HG02973 (cell line): ENCODE measurements around the gene FHOD3.

Experiments used
- ATAC-seq: cut with Tn5 transposase; IDR thresholded peaks from one replicate; pipeline ENCODE4 v1.9.1; 2021; ENCODE audit warnings: moderate library complexity; ENCODE audit not compliant: unreplicated experiment

FHOD3 gene

GRCh38 chr18:36505665-36506064 lies 208.2 kb downstream of the FHOD3 start:
- ATAC-seq = no peak

DNA sequence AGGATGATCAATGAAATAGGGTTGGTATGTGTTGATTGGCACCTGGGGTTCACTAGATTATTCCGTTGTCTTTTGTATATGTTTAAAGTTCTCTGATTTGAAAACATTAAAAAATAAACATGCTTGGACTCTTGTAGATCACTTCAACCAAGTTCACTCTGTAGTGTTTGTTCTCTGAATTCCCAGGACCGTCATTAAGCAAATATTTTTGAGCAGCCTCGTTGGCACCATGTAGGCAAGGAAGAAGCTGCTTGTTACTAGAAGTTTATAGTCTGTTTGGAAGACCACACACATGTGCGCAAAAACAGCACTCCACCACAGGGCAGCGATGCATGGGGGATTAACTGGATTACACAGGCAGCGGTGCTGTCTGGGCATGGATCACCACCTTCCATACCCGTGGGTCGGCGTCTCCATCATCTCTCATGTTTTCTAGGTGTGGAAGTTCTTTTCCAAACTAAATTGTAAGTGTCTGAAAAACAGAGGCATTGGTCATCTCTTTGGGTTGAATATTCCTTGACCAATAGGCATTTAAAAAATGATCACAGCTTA lies 212.2 kb downstream of the FHOD3 start:
- ATAC-seq = no peak

GRCh38 chr18:36511791-36512352 lies 214.4 kb downstream of the FHOD3 start:
- no peak for ATAC-seq

GRCh38 chr18:36513556-36513955 lies 216.0 kb downstream of the FHOD3 start:
- ATAC-seq = no peak

DNA sequence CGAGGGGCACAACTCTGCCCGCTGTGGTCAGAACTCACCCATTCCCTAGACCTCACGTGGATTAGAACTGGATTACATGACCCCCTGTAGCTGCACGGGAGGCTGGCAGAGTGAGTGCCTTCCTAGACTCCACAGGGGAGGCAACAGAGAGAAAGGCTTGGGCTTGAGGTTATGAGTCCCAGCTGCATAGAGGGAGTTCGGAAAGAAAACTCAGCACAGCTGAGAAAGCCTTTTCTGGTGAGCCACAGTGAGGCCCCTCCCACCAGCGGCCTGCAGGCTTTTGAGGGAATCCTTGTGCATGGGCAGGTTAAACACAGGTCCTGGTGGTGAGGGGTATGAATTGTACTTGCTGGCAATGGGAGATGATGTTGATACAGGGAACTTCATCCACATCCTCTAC lies 217.3 kb downstream of the FHOD3 start:
- no peak for ATAC-seq

DNA sequence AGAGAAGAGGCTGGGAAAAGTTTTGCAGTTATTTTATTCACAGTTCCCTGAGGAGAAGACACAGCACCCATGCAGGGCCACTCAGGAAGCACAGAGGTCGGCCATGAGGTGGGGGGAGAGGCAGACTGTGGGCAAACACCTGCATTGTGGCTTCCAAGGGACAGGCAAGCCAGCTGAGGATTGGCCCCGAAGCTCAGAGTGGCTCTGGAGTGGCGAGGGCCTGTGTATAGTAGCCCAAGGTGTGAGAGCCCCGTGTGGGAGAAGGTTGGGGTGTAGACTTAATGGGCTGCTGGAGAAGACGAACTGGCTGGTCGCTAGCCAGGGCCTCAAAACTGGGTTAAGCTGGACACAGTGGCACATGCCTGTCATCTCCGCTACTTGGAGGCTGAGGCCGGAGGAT lies 218.7 kb downstream of the FHOD3 start:
- ATAC-seq = no peak

GRCh38 chr18:36516726-36517125 lies 219.2 kb downstream of the FHOD3 start:
- ATAC-seq = no peak

GRCh38 chr18:36518839-36519238 lies 221.3 kb downstream of the FHOD3 start:
- ATAC-seq = no peak

DNA sequence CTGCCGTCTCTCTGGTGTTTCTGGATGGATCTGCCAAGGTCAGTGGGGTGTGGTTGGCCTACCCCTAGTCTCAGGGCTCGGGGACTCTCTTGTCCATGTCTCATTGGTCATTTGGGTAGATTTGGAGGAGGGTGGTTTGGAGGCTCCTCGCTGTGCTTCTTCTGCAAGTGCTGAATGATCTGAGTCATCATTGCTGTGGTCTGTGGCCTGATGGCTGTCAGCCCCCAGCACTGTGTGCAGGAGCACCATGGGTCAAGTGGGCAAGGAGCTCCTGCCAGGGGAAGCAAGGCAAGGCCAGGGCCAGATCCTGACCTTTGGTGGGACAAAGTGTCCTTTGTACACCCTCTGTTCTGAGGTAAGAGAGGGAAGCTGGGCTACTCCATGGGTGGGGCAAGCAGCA lies 221.8 kb downstream of the FHOD3 start:
- ATAC-seq = no peak

GRCh38 chr18:36522509-36522908 lies 225.0 kb downstream of the FHOD3 start:
- ATAC-seq = no peak

- ATAC-seq = no peak
Observed at GRCh38 chr18:36525913-36526312, 228.4 kb downstream of the FHOD3 start.

- no peak for ATAC-seq
Observed at GRCh38 chr18:36526611-36527010, 229.1 kb downstream of the FHOD3 start.

DNA sequence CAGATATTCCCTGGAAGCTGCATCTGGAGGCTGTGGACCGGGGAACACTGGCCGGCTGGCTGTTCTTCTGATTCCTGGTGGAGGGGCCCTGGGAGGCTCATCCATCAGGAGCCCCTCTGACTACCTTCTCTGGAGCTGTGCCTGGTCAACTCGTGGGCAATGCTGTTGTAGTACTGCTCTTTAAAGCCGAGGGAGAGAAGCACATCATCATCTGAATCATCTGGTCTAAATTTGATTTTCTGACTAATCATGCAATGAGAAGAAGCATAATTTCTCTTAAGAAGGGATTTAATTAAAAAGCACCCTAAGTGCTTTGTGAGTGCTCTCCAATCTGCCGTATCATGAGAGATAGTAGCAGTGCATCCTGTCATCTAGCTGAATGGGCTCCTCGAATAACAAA lies 229.5 kb downstream of the FHOD3 start:
- ATAC-seq = no peak

- ATAC-seq = no peak
Observed at GRCh38 chr18:36527740-36528455, 230.4 kb downstream of the FHOD3 start.

GRCh38 chr18:36529747-36530146 lies 232.2 kb downstream of the FHOD3 start:
- ATAC-seq = no peak

DNA sequence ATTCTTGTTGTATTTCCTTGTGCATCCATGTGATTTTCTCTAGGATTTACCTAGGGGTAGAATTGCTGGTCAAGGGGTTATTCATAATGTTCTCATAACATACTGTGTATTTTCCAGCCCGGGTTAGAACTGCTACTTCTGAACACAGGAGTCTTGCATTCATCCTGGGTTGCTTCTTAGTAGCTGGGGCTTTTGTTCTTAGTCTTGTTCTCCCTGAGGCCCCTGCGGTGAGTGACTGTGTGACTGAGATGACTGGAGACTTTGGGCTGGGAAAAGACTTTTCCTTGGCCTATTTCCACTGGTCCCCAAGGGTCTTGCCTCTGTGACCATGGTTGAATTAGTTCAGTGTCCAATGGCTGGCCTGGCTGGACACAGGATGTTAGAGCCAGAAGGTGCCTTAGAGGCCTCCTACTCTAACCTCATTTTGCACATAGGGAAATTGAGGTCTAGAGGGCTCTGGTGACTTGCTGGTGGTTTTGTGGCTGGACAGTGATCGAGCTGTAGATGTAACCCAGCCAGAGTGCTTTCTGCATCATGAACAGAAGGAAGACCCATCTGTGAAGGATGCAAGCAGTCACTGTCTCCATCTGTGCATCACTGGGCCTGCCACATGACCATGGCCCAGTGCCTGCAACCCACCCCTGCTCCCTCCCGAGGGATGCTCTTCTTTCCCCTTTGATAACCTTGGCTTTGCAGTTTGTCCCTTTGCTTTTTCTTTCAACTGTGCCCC lies 233.3 kb downstream of the FHOD3 start:
- no peak for ATAC-seq

DNA sequence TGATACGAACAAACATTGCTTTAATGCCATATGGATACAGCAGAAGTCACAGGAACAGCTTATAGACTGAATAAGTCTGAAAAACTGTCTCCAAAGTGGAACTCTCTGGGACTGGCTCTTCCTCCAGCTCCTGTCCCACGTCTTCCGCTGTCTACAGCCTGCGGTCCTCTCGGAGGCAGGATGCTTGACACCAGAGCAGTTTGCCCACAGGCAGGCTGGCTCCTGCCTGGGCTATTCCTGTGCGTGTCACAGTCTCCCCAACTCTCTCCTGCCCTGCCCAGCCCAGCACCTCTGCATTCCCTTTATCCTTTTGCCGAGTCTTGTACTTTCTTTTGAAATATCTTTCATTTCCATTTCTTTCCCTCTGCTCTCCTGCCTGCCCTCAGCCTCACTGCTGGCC lies 234.1 kb downstream of the FHOD3 start:
- no peak for ATAC-seq

GRCh38 chr18:36532394-36532793 lies 234.9 kb downstream of the FHOD3 start:
- ATAC-seq = no peak

DNA sequence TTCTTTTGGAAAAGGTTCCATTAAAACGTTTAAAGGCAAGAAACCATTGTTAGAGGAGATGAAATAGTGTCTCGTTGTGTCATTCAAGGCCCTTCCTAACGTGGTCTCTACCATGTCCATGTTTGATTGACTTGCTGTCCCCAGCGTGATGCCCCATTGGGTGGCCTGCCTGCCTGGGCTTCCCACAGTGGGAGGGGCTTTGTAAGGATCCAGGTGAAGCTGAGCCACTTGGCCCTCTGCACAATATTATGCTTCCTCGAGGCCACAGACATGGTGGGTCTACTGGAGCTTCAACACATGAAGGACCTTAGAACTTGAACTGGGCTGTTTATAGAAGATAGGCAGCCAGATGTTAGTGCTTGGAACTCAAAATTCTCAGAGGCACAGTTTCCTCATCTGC lies 235.3 kb downstream of the FHOD3 start:
- ATAC-seq = no peak

- ATAC-seq = no peak
Observed at GRCh38 chr18:36533446-36534153, 236.1 kb downstream of the FHOD3 start.

GRCh38 chr18:36534154-36534688 lies 236.7 kb downstream of the FHOD3 start:
- no peak for ATAC-seq
